Inflammatory macrophage treated with lipopolysaccharide for 4 hours (primary cell): ENCODE data around the gene DIAPH2.

Experiments
- DNase-seq: peaks from one replicate; pipeline ENCODE4 v3.0.0-alpha.2; 2020

DIAPH2 gene

DNA sequence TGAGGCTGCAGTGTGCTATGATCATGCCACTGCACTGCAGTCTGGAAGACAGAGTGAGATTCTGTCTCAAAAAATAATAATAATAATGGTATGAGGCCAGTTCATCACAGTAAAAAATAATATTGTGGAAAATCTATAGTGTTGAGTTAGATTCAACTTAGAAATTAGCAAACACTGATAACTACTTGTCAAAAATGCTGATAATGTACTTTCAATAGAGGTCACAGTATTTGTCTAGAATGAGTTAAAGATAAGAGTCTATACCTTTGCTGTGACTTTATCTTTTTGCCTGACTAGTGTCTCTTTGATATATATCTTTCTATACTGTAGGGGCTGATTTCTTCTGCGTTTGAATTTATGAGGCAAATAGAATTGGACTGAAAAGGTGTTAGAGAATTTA lies 629.7 kb downstream of the DIAPH2 start:
- DNase-seq: no peak

GRCh38 chrX:97315939-97316338 lies 631.3 kb downstream of the DIAPH2 start:
- no peak for DNase-seq

DNA sequence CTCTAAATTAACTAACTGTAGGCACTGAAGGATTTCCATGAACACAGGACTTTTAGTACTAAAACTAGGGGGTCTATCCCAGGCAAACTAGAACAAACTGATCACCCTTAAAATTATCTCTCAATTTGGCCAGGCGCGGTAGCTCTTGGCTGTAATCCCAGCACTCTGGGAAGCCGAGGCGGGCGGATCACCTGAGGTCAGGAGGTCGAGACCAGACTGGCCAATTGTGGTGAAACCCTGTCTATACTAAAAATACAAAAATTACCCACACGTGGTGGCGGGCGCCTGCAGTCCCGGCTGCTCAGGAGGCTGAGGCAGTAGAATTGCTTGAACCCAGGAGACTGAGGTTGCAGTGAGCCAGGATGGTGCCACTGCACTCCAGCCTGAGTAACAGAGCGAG lies 635.7 kb downstream of the DIAPH2 start:
- DNase-seq: no peak

- no peak for DNase-seq
Measured at GRCh38 chrX:97322401-97322800, 637.8 kb downstream of the DIAPH2 start.

- DNase-seq: no peak
Measured at GRCh38 chrX:97326456-97326855, 641.8 kb downstream of the DIAPH2 start.

DNA sequence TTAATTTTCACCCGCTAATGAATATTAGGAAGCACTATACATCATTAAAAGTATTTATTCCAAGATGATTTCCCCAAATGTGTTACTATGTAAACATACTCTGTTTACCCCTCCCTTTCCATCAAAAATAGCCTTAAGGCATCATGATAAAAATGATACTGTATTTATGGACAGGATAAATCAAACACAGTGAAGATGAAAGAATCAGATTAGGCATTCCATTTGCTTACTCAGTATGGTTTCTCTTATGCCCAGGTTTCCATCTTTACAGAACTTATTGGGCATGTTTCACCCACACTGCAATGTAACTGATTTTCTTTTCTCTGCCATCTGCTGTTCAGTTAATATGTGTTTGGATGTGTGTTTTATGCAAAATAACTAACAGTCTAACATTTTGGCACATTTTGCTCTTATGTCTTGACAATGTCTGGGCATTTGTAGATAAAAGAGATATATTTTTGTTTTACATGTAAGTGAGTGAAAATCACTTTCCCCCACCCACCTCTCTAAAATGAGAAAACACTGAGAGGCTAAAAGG lies 644.3 kb downstream of the DIAPH2 start:
- DNase-seq: no peak

- DNase-seq: peak; percentile 27
Measured at GRCh38 chrX:97330151-97330550, 645.5 kb downstream of the DIAPH2 start.

DNA sequence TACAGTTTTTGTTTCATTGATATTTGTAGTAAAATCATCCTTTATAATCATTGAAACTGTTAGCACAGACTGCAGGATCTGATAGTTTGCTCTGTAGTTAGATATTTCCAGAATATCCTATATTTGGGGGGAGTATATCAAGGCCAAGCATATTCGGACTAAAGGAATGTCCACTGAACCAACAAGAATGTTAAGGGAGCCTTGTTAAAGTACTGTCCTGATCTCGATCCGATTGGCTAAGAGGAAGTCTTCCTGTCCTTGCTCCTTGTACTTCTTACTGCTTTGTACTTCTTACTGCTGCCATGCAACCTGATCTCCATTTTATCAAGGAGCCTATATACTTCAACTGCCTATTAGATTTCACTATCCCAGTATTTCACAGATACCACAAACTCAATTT lies 648.3 kb downstream of the DIAPH2 start:
- no peak for DNase-seq

GRCh38 chrX:97334850-97335249 lies 650.2 kb downstream of the DIAPH2 start:
- no peak for DNase-seq

GRCh38 chrX:97344724-97345123 lies 660.1 kb downstream of the DIAPH2 start:
- DNase-seq: peak; percentile 42

DNA sequence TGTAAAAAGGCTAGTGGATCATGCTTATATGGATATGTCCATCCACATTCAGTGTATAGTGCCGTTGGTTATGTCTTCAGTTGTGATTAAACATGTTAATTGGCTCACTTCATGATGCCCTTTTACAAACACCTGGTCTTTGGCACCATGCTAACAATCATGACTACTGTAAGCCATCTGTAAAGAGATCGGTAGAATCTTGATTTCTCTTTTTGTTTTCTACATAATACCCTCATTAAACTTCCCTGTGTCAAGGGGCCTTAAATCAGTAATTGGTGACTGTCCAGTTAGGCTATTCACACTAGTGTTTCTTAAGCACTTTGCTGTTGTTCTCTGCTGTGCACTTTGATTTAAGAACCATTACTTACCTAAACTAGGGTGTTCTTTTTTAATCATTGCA lies 674.3 kb downstream of the DIAPH2 start:
- no peak for DNase-seq

GRCh38 chrX:97363843-97364242 lies 679.2 kb downstream of the DIAPH2 start:
- DNase-seq: no peak

DNA sequence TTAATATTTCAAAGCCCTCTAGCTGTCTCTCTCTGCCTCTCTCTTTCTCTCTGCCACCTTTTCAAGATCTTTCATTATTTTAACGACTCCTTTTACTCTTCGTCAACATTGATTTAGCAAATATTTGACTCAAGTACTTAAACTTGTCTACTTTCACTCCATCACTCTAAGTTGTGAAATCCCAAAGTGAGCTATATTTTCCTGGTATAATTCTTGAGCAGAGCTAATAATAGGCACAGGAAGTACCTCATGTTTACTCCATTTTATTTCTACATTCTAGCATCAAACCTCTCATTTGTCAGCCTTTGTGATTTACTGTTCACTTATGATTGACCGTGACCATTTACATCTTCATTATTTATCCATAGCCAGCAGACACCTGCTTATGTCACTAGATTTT lies 681.6 kb downstream of the DIAPH2 start:
- no peak for DNase-seq

DNA sequence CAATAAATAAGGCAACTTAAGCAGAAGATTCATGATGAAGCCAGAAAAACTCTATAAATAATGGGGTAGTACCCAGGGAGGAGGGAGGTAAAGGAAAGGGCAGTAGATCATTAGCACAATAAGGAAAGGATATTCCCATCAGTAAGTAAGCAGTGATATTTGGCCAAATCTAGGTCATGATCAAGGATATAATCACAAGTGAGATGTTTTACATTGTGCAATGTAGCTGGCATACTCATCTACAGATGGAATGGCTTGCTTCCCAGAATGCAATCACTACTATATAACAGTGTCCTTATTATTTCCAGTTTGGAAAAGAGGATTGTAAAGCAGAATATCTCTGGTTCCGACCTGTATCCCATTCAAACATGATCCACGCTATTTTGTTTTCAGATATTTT lies 682.5 kb downstream of the DIAPH2 start:
- no peak for DNase-seq

GRCh38 chrX:97369947-97370346 lies 685.3 kb downstream of the DIAPH2 start:
- no peak for DNase-seq

GRCh38 chrX:97372001-97372766 lies 687.5 kb downstream of the DIAPH2 start:
- no peak for DNase-seq

GRCh38 chrX:97374266-97374665 lies 689.6 kb downstream of the DIAPH2 start:
- peak; percentile 4 for DNase-seq

DNA sequence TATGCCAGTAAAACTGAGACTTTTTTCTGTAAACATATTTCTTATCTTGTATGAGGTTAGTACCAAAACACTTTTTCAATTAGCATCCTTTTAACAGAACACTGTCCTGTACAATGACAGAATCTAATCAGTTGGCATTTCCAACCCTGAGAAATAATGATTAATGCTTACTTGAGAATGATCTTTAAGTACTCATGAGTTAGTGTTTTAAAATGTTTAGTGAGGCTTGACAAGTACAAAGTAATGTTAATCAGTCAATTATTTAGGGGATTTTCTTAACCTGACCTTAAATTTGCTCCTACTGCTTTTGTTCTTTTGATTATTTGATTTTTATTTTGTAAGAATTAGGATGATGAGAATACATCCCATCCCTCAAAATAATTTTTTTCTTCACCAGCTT lies 695.6 kb downstream of the DIAPH2 start:
- no peak for DNase-seq

DNA sequence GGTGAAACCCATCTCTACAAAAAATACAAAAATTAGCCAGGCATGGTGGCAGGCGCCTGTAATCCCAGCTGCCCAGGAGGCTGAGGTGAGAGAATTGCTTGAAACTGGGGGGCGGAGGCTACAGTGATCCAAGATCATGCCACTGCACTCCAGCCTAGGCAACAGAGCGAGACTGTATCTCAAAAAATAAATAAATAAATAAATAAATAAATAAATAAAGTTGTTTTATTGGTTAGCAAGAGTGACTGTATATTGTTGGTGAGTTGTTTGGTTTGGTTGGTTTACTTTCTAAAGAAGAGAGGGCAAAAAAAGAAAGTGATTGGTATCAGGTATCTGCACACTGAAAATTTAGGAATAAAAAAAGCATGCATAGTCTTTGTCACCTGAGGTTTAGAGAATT lies 700.0 kb downstream of the DIAPH2 start:
- DNase-seq: no peak

DNA sequence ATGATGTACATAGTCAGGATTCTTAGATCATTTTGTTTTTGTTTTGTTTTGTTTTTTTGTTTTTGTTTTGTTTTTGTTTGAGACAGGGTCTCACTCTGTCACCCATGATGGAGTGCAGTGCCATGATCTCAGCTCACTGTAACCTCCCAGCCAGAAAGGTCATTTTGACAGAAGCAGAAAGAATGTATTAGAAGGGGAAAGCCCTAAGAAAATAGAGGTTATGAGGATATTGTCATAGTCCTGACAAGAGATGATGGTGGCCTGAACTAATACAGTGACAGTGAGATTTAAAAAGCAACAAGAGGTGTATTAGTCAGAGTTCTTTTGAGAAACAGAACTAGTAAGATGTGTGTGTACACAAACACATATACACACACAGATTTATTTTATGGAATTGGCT lies 702.4 kb downstream of the DIAPH2 start:
- DNase-seq: no peak

- peak; percentile 77 for DNase-seq
Measured at GRCh38 chrX:97389761-97390192, 705.1 kb downstream of the DIAPH2 start.

DNA sequence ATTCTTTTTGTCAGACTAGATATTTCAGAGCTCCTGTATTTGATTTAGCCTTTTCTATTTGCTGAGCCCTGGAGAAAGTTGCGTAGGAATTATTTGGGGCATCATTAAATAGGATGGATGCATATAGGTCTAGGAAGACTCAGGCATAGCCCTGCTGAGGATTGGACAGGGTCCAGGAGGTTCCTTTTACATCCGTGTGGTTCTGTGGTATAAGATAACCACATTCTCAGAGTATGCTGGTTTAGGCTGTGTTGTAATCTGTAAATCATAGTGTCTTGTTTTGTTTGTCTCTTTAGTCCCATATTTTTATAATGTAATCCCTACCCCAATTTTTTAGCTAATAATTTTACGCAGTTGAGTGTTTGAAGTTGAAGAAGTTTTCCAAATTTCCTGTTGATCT lies 712.7 kb downstream of the DIAPH2 start:
- no peak for DNase-seq

DNA sequence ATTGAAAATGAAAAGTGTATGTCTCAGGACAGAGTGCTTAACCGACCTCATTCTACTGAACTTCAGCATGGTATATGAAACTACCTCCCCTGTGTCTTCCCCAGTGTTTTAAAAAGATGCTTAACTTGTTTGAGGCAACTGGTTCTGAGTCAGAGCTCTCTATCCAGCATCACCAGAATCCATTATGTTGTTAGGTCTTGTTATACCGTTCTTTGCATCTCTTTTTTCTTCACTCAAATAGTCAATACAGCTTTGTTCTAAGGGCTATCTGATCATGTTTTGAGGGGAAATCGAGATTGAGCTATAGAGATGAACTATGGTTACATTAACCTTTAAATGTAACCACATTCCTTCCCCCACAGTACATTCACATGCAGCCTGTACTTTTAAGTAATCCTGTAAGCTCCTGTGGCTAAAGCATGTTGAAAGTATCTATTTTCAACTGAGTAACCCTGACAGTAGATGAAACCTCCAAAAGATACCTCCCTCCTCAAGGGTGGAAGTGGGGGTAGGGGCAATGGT lies 713.4 kb downstream of the DIAPH2 start:
- no peak for DNase-seq

- DNase-seq: peak; percentile 64
Measured at GRCh38 chrX:97399400-97399799, 714.8 kb downstream of the DIAPH2 start.

DNA sequence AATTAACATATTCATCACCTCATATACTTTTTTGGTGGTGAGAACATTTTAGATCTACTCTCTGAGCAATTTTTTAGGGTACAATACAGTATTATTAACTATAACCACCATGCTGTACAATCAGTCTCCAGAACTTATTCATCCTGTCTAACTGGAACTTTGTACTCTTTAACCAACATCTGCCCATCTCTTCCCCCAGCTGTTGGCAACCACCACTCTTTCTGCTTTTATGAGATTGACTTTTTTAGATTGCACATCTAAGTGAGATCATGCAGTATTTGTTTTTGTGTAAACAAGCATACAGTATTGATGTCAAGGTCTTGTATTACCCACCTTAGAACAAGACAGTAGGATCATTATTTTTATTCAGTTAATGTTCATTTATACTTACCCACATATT lies 715.9 kb downstream of the DIAPH2 start:
- DNase-seq: no peak
